Measurements from ENCODE around the gene CIAO3. TPM values are rescaled to one million over a fixed set of nuclear protein-coding genes. Genes with fewer than 3 reads are reported as not detected.
A peak's percentile ranks its signal among the peaks of the same experiment; 100 is the strongest.

Gene CIAO3
- total RNA-seq, 1 experiment from 2014 or later, result 50.9 TPM

GRCh38 chr16:768428-768827, 27.6 kb upstream of the CIAO3 start:
- no peaks in the 10 kb centered on the region for H3K36me3 Mint-ChIP-seq
- TF ChIP-seq USF1 (CRISPR knock-in tag; IDR thresholded peaks at IDR 0.05), result no peak
- TF ChIP-seq FOXK1 (CRISPR knock-in tag; IDR thresholded peaks at IDR 0.05), result no peak
- TF ChIP-seq CBFB (CRISPR knock-in tag; IDR thresholded peaks at IDR 0.05; ENCODE audit: low read depth), result no peak
- no peak for TF ChIP-seq ATF2 (CRISPR knock-in tag; IDR thresholded peaks at IDR 0.05; ENCODE audit: borderline replicate concordance, low read depth)
- no peak for TF ChIP-seq IRF2 (CRISPR knock-in tag; IDR thresholded peaks at IDR 0.05; ENCODE audit: borderline replicate concordance, low read depth)
- H3K4me1 Mint-ChIP-seq, result no peaks in the 10 kb centered on the region
- H3K27ac Mint-ChIP-seq, result no peak overlapping the region
- DNase-seq (ENCODE audit: low spot score), result no peak
- POLR2A ChIA-PET, result no interaction called here
- peak; percentile 21; the same call in 1 of the 2 replicates for ATAC-seq
- no peaks in the 10 kb centered on the region for H3K9me3 Mint-ChIP-seq
- no peak overlapping the region for H3K4me3 Mint-ChIP-seq
- CTCF ChIA-PET, result no interaction called here
- no peaks in the 10 kb centered on the region for H3K27me3 Mint-ChIP-seq (ENCODE audit: low read depth)

- no peak for DNase-seq (ENCODE audit: low spot score)
- H3K27me3 Mint-ChIP-seq (ENCODE audit: low read depth), result no peaks in the 10 kb centered on the region
- POLR2A ChIA-PET, result no interaction called here
- CTCF ChIA-PET, result no interaction called here
- H3K36me3 Mint-ChIP-seq, result no peaks in the 10 kb centered on the region
- no peaks in the 10 kb centered on the region for H3K4me1 Mint-ChIP-seq
- peak; percentile 16 for ATAC-seq
- H3K9me3 Mint-ChIP-seq, result no peaks in the 10 kb centered on the region
- TF ChIP-seq ZNF219 (CRISPR knock-in tag; IDR thresholded peaks at IDR 0.05; ENCODE audit: borderline replicate concordance), result no peak
- TF ChIP-seq IRF1 (CRISPR knock-in tag; IDR thresholded peaks at IDR 0.05), result no peak
- no peak for TF ChIP-seq FOXP1 (CRISPR knock-in tag; IDR thresholded peaks at IDR 0.05; ENCODE audit: borderline replicate concordance)
- TF ChIP-seq TEAD1 (CRISPR knock-in tag; IDR thresholded peaks at IDR 0.05), result no peak
- TF ChIP-seq NFATC4 (CRISPR knock-in tag; IDR thresholded peaks at IDR 0.05), result no peak
- TF ChIP-seq SMAD3 (CRISPR knock-in tag; IDR thresholded peaks at IDR 0.05; ENCODE audit: borderline replicate concordance), result no peak
- H3K4me3 Mint-ChIP-seq, result no peak overlapping the region
- no peak overlapping the region for H3K27ac Mint-ChIP-seq
Observed at GRCh38 chr16:767743-768235, 27.0 kb upstream of the CIAO3 start.

GRCh38 chr16:766820-767640, 26.2 kb upstream of the CIAO3 start:
- no peak for TF ChIP-seq NR3C1 (CRISPR knock-in tag; conservative IDR thresholded peaks at IDR 0.05; ENCODE audit: low read depth)
- TF ChIP-seq ZNF423 (CRISPR knock-in tag; IDR thresholded peaks at IDR 0.05), result no peak
- no peak for TF ChIP-seq SOX15 (CRISPR knock-in tag; IDR thresholded peaks at IDR 0.05)
- TF ChIP-seq KAT7 (CRISPR knock-in tag; IDR thresholded peaks at IDR 0.05; ENCODE audit: borderline replicate concordance), result no peak
- no peak for TF ChIP-seq ZNF232 (CRISPR knock-in tag; IDR thresholded peaks at IDR 0.05)
- TF ChIP-seq IRF1 (CRISPR knock-in tag; IDR thresholded peaks at IDR 0.05), result no peak
- no peak for TF ChIP-seq NFYB (CRISPR knock-in tag; conservative IDR thresholded peaks at IDR 0.05; ENCODE audit: low read depth)
- no peak for TF ChIP-seq NR2C2 (CRISPR knock-in tag; IDR thresholded peaks at IDR 0.05)
- no peak for TF ChIP-seq NR1H2 (CRISPR knock-in tag; IDR thresholded peaks at IDR 0.05)
- no peak for TF ChIP-seq ZNF121 (CRISPR knock-in tag; IDR thresholded peaks at IDR 0.05)
- TF ChIP-seq ETV6 (CRISPR knock-in tag; IDR thresholded peaks at IDR 0.05), result no peak
- no peak for TF ChIP-seq ZBTB21 (CRISPR knock-in tag; IDR thresholded peaks at IDR 0.05; ENCODE audit: borderline replicate concordance)
- CTCF ChIA-PET, result interaction anchor here (1.4 kb wide), 1 partner anchor 23 kb away, joined by 4 read pairs; no protein-coding TSS in a partner anchor
- DNase-seq (ENCODE audit: low spot score) (no peak), ATAC-seq (no peak)
- Mint-ChIP-seq H3K9me3 (no peaks in the 10 kb centered on the region), H3K4me1 (no peaks in the 10 kb centered on the region), H3K27ac (no peak overlapping the region), H3K27me3 (ENCODE audit: low read depth) (no peaks in the 10 kb centered on the region), H3K36me3 (no peaks in the 10 kb centered on the region), H3K4me3 (no peak overlapping the region)
- POLR2A ChIA-PET, result no interaction called here
